ENCODE results near the gene PPM1L. TPM values are rescaled to one million over a fixed set of nuclear protein-coding genes. Genes with fewer than 3 reads are reported as not detected.

Gene PPM1L
- total RNA-seq, 1 experiment from 2014 or later: 13.2 TPM

GRCh38 chr3:160948273-160948672 is 192.2 kb downstream of the PPM1L start (continued):
- no peak for TF ChIP-seq ZBTB33 (IDR thresholded peaks at IDR 0.05; ENCODE audit: extremely low read depth, insufficient replicate concordance, low read length)
- no peak for TF ChIP-seq EGR1 (IDR thresholded peaks at IDR 0.05; ENCODE audit: low read depth)
- TF ChIP-seq YY1 (IDR thresholded peaks at IDR 0.05; ENCODE audit: extremely low read depth, insufficient replicate concordance, low read depth, low read length): no peak
- TF ChIP-seq EZH2phosphoT487 (IDR thresholded peaks at IDR 0.05; ENCODE audit: borderline replicate concordance): no peak
- TF ChIP-seq MAX (IDR thresholded peaks at IDR 0.05): no peak

- Histone ChIP-seq H3K4me3 (replicated peaks in 1 of 2; ENCODE audit: low read depth in 1 of 2, low read length in 2 of 2) (no peak overlapping the region), H3K36me3 (ENCODE audit: control insufficient read depth in 1 of 2, insufficient read depth in 2 of 2, low read length in 2 of 2) (no peaks in the 10 kb centered on the region), H3K27ac (ENCODE audit: low read depth, low read length) (no peak overlapping the region), H3K9me3 (ENCODE audit: control insufficient read depth in 1 of 2, insufficient read depth in 1 of 2, low read depth in 1 of 2, low read length in 2 of 2) (no peaks in the 10 kb centered on the region), H2AFZ (ENCODE audit: low read depth, low read length, poor library complexity, severe bottlenecking) (no peak overlapping the region), H3K4me1 (ENCODE audit: control insufficient read depth in 1 of 2, insufficient read depth in 2 of 2, low read length in 2 of 2) (no peaks in the 10 kb centered on the region), H3K79me2 (ENCODE audit: insufficient read depth, low read length) (no peaks in the 10 kb centered on the region), H3K9me2 (ENCODE audit: insufficient read depth) (peaks cover 4% of the 10 kb centered on the region; the same call in 1 of the 2 replicates), H3K9ac (ENCODE audit: low read length) (no peak overlapping the region), H3K4me2 (ENCODE audit: low read length) (no peak overlapping the region), H4K20me1 (ENCODE audit: insufficient read depth) (no peaks in the 10 kb centered on the region), H3K27me3 (ENCODE audit: insufficient read depth, low read length) (no peaks in the 10 kb centered on the region)
- POLR2A ChIA-PET: no interaction called here
- DNase-seq (ENCODE audit: low read depth, low spot score) (no peak), ATAC-seq (no peak)
- TF ChIP-seq ELF1 (IDR thresholded peaks at IDR 0.05; ENCODE audit: borderline replicate concordance, low read depth): no peak
- TF ChIP-seq ZNF274 (IDR thresholded peaks at IDR 0.05; ENCODE audit: low read depth, low read length): no peak
- no peak for TF ChIP-seq YY1 (IDR thresholded peaks at IDR 0.05; ENCODE audit: extremely low read depth, insufficient replicate concordance, low read depth, low read length)
- TF ChIP-seq SP1 (IDR thresholded peaks at IDR 0.05; ENCODE audit: low read depth): no peak
- no peak for TF ChIP-seq EZH2phosphoT487 (IDR thresholded peaks at IDR 0.05; ENCODE audit: borderline replicate concordance)
- TF ChIP-seq EGR1 (IDR thresholded peaks at IDR 0.05; ENCODE audit: low read depth): no peak
- no peak for TF ChIP-seq ZFX (IDR thresholded peaks at IDR 0.05)
- no peak for TF ChIP-seq MAX (IDR thresholded peaks at IDR 0.05)
- no peak for TF ChIP-seq POLR2AphosphoS5 (IDR thresholded peaks at IDR 0.05; ENCODE audit: low read depth, low read length)
- TF ChIP-seq RAD21 (IDR thresholded peaks at IDR 0.05; ENCODE audit: low read depth): no peak
- TF ChIP-seq CEBPB (IDR thresholded peaks at IDR 0.05; ENCODE audit: low read depth): no peak
- no peak for TF ChIP-seq TCF7L2 (IDR thresholded peaks at IDR 0.05; ENCODE audit: borderline replicate concordance, extremely low read depth, insufficient read depth, insufficient read length)
- RAD21 ChIA-PET (ENCODE audit: low non-redundant PET in 1 of 2, low total read pairs in 2 of 2, uncharacterized antibody in 2 of 2, unreplicated experiment in 2 of 2): no interaction called here
- CTCF ChIA-PET: no interaction called here
- intact Hi-C loops (cut with micrococcal nuclease): no loop called here
- no TSS peak for BruUV-seq (replicated peaks)
These were observed 193.4 kb downstream of the PPM1L start for GRCh38 chr3:160949460-160949859.

Data from HCT116 (cell line).